ENCODE data around the gene GPR150. TPM values are rescaled to one million over a fixed set of nuclear protein-coding genes. Genes with fewer than 3 reads are reported as not detected.

GPR150 gene
- total and polyA plus RNA-seq, 9 of the 15 experiments (the other 6 are each of a cell fraction or from before 2014, with no cell fraction given) = not detected

DNA sequence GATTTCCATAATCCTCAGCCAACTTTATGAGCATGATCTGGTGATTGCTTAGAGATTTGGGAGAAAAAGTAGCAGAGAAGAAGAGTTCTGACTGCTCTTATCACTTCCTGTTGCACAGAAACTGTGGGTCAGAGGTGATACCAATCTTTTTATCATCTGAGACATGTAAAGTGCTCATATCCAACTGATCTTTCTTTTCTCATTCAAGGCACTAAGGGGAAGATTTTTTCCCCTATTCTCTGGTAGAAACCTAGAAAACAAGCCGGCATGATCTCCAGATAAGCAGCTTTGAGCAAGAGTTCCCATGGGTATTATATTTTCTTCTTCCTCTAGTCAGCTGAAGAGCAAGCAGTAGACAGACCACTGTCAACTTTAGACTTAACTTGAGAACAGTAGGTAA, 29.0 kb upstream of the GPR150 start (continued):
- TF ChIP-seq ZNF398 (CRISPR knock-in tag; IDR thresholded peaks at IDR 0.05) (no peak), MIER1 (IDR thresholded peaks at IDR 0.05; ENCODE audit: low read depth) (no peak), TRIM28 (IDR thresholded peaks at IDR 0.05) (no peak), ZNF511 (CRISPR knock-in tag; IDR thresholded peaks at IDR 0.05) (no peak), ZNF212 (CRISPR knock-in tag; IDR thresholded peaks at IDR 0.05) (no peak), NR2C2 (CRISPR knock-in tag; IDR thresholded peaks at IDR 0.05) (no peak), NR2C2 (tag; IDR thresholded peaks at IDR 0.05) (peak; percentile 60), KLF1 (tag; IDR thresholded peaks at IDR 0.05) (no peak), RHOXF2B (CRISPR knock-in tag; conservative IDR thresholded peaks at IDR 0.05) (no peak), GABPA (tag; conservative IDR thresholded peaks at IDR 0.05; ENCODE audit: low read depth) (peak; percentile 27; the same call in 1 of the 2 replicates), PYGO2 (tag; IDR thresholded peaks at IDR 0.05) (no peak), ZNF766 (CRISPR knock-in tag; conservative IDR thresholded peaks at IDR 0.05) (no peak), CHD4 (IDR thresholded peaks at IDR 0.05; ENCODE audit: insufficient read depth, insufficient replicate concordance, low read depth, low read length, poor library complexity, severe bottlenecking) (no peak), WHSC1 (IDR thresholded peaks at IDR 0.05; ENCODE audit: low read length) (no peak), SRSF3 (IDR thresholded peaks at IDR 0.05; ENCODE audit: insufficient read depth, low read length) (no peak), ZKSCAN3 (CRISPR knock-in tag; IDR thresholded peaks at IDR 0.05) (no peak), NONO (IDR thresholded peaks at IDR 0.05; ENCODE audit: low read depth in 2 of 2, low read length in 1 of 2) (no peak), MTF1 (CRISPR knock-in tag; IDR thresholded peaks at IDR 0.05; ENCODE audit: borderline replicate concordance) (no peak), BACH1 (tag; IDR thresholded peaks at IDR 0.05) (no peak), CEBPB (tag; IDR thresholded peaks at IDR 0.05) (no peak)
- TF ChIP-seq, protein P1, sequence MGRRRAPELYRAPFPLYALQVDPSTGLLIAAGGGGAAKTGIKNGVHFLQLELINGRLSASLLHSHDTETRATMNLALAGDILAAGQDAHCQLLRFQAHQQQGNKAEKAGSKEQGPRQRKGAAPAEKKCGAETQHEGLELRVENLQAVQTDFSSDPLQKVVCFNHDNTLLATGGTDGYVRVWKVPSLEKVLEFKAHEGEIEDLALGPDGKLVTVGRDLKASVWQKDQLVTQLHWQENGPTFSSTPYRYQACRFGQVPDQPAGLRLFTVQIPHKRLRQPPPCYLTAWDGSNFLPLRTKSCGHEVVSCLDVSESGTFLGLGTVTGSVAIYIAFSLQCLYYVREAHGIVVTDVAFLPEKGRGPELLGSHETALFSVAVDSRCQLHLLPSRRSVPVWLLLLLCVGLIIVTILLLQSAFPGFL (CRISPR knock-in tag; IDR thresholded peaks at IDR 0.05) = no peak
- TF ChIP-seq, protein P2, sequence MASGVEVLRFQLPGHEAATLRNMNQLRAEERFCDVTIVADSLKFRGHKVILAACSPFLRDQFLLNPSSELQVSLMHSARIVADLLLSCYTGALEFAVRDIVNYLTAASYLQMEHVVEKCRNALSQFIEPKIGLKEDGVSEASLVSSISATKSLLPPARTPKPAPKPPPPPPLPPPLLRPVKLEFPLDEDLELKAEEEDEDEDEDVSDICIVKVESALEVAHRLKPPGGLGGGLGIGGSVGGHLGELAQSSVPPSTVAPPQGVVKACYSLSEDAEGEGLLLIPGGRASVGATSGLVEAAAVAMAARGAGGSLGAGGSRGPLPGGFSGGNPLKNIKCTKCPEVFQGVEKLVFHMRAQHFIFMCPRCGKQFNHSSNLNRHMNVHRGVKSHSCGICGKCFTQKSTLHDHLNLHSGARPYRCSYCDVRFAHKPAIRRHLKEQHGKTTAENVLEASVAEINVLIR (CRISPR knock-in tag; IDR thresholded peaks at IDR 0.05) = no peak
